Measurements from ENCODE around the gene SEC61A2. TPM values are rescaled to one million over a fixed set of nuclear protein-coding genes. Genes with fewer than 3 reads are reported as not detected.

Gene SEC61A2
- total and polyA plus RNA-seq, 2 of the 4 experiments (the other 2 are of a cell fraction), result 6.8 to 10.3 TPM

- Histone ChIP-seq H3K4me2 (ENCODE audit: low read depth, low read length) (peak within 1 kb of the TSS; percentile 90), H2BK5ac (ENCODE audit: low read depth, low read length, poor library complexity, severe bottlenecking) (peak within 1 kb of the TSS; percentile 91), H2AFZ (replicated peaks; ENCODE audit: low read length, poor library complexity) (peak within 1 kb of the TSS; percentile 96), H3K4me3 (ENCODE audit: insufficient read depth, low read depth, low read length) (peak within 1 kb of the TSS; percentile 86), H4K20me1 (ENCODE audit: insufficient read depth, low read length) (peaks cover 11% of the 10 kb centered on the region; the same call in 1 of the 2 replicates), H3K27me3 (ENCODE audit: control insufficient read depth, insufficient read depth, low read length) (no peaks in the 10 kb centered on the region), H2BK120ac (ENCODE audit: low read depth, low read length) (peak within 1 kb of the TSS; percentile 99), H3K4ac (ENCODE audit: low read depth, low read length) (peak within 1 kb of the TSS; percentile 97), H4K91ac (ENCODE audit: insufficient read depth, low read depth, low read length) (peak within 1 kb of the TSS; percentile 100), H2BK20ac (ENCODE audit: low read depth, low read length) (peak within 1 kb of the TSS; percentile 97), H2AK9ac (replicated peaks; ENCODE audit: low read depth, low read length, poor library complexity) (peak within 1 kb of the TSS; percentile 97), H2BK15ac (ENCODE audit: low read depth, low read length) (peak within 1 kb of the TSS; percentile 98; the same call in 2 of the 3 replicates), H3K36me3 (ENCODE audit: control insufficient read depth, insufficient read depth, low read length) (peaks cover 9% of the 10 kb centered on the region), H3K4me1 (ENCODE audit: control insufficient read depth, insufficient read depth, low read length) (peaks cover 7% of the 10 kb centered on the region; the same call in 1 of the 2 replicates), H4K8ac (ENCODE audit: low read depth in 2 of 2, low read length in 2 of 2) (peak within 1 kb of the TSS; percentile 93 to 100), H2AK5ac (ENCODE audit: low read depth, low read length) (peak within 1 kb of the TSS; percentile 73), H3K18ac (ENCODE audit: low read depth, low read length) (peak within 1 kb of the TSS; percentile 89), H3K14ac (replicated peaks; ENCODE audit: low read depth, low read length) (peak within 1 kb of the TSS; percentile 97), H3K27ac (ENCODE audit: insufficient read depth, low read length) (peak within 1 kb of the TSS; percentile 91), H3K79me1 (ENCODE audit: low read depth in 1 of 2, low read length in 2 of 2) (peaks cover 13 to 61% of the 10 kb centered on the region in 2 experiments), H3K56ac (ENCODE audit: extremely low read depth, insufficient read depth, low read length) (peak within 1 kb of the TSS; percentile 99), H3K9ac (ENCODE audit: low read depth, low read length) (peak within 1 kb of the TSS; percentile 93), H4K5ac (ENCODE audit: low read depth, low read length) (peak within 1 kb of the TSS; percentile 97), H3K9me1 (ENCODE audit: insufficient read depth, low read length) (0 out of 2 replicates have a peak, but pooled peaks cover 2% of the 10 kb centered on the region), H3K23ac (ENCODE audit: low read depth, low read length) (peak within 1 kb of the TSS; percentile 98), H3K9me3 (ENCODE audit: control insufficient read depth, insufficient read depth, low read length) (no peaks in the 10 kb centered on the region)
- dilution Hi-C loops (cut with HindIII; ENCODE audit: low sequenced_read_pairs, unreplicated experiment) (no loop called here), in situ Hi-C loops (cut with MboI; ENCODE audit: low sequenced_read_pairs) (no loop called here), intact Hi-C loops (cut with micrococcal nuclease) (loop anchor here (5.0 kb wide), 2 partner anchors 516 to 881 kb away; no protein-coding TSS in a partner anchor)
- ChIA-PET POLR2A (ENCODE audit: unreplicated experiment) (interaction anchor here (0.5 to 1.0 kb wide), 5 partner anchors 16 to 551 kb away, joined by 3 to 10 read pairs (median 3); no protein-coding TSS in a partner anchor), CTCF (interaction anchor here (1.6 kb wide), 1 partner anchor 18 kb away, joined by 4 read pairs; no protein-coding TSS in a partner anchor)
- peak; percentile 88 for DNase-seq
- TF ChIP-seq SMC3 (IDR thresholded peaks at IDR 0.05; ENCODE audit: low read depth, low read length) (no peak), POLR2A (IDR thresholded peaks at IDR 0.05; ENCODE audit: low read depth, low read length) (no peak), MXI1 (IDR thresholded peaks at IDR 0.05; ENCODE audit: borderline replicate concordance, low read depth, low read length) (peak; percentile 85), MAZ (IDR thresholded peaks at IDR 0.05; ENCODE audit: borderline replicate concordance, low read depth, low read length) (peak; percentile 74; the same call in 1 of the 2 replicates), RAD21 (IDR thresholded peaks at IDR 0.05; ENCODE audit: low read length) (peak; percentile 14; the same call in 1 of the 2 replicates), RCOR1 (IDR thresholded peaks at IDR 0.05; ENCODE audit: insufficient replicate concordance, low read length) (no peak), CEBPB (IDR thresholded peaks at IDR 0.05; ENCODE audit: low read depth, low read length) (no peak), MAFK (IDR thresholded peaks at IDR 0.05; ENCODE audit: low read depth, low read length) (no peak), BHLHE40 (IDR thresholded peaks at IDR 0.05; ENCODE audit: low read depth, low read length) (0 out of 2 replicates have a peak, but pooled peaks have one; percentile 18)
- peak; percentile 93 for ATAC-seq (ENCODE audit: low read depth)
- 0% methylated on average over 25 of the region's 62 CpGs; no CpG with 5 or more reads in 1 of the 2 experiments for WGBS, 2 experiments (ENCODE audit: extremely low coverage in 2 of 2, insufficient read length in 1 of 2)
- no TSS peak for BruUV-seq (replicated peaks)
Measured at GRCh38 chr10:12195603-12196506, 66.4 kb downstream of the SEC61A2 start, which contains the start of the genes CDC123 and NUDT5. Gene CDC123, plus strand, starts transcription at chr10:12196188. Its CDS starts 58 bp downstream, at chr10:12196246. Gene NUDT5, minus strand, starts transcription at chr10:12195891. Its CDS starts 9,600 bp downstream, at chr10:12186291.
